MM.1S (cell line): ENCODE data around the gene SCGB1C2.

ENCODE experiments used
- EZH2 ChIP-seq: fragments of 300-600 bp; sonication (generic); optimal IDR thresholded peaks from 2 replicates; pipeline ENCODE3; 2017; ENCODE audit warnings: low read depth, mild to moderate bottlenecking, antibody characterized with exemption, low read length, mixed read lengths
- EZH2phosphoT487 ChIP-seq: fragments of 300-600 bp; sonication (generic); IDR thresholded peaks from 2 replicates; pipeline ENCODE4 v1.6.1; 2018; ENCODE audit warnings: antibody characterized with exemption, low read length
- TF ChIP-seq, protein P1 (sequence below): fragments of 300-600 bp; sonication (generic); IDR thresholded peaks from 2 replicates; pipeline ENCODE4 v1.5.1; 2016; ENCODE audit warnings: antibody characterized with exemption, low read length, mixed read lengths

DNA sequence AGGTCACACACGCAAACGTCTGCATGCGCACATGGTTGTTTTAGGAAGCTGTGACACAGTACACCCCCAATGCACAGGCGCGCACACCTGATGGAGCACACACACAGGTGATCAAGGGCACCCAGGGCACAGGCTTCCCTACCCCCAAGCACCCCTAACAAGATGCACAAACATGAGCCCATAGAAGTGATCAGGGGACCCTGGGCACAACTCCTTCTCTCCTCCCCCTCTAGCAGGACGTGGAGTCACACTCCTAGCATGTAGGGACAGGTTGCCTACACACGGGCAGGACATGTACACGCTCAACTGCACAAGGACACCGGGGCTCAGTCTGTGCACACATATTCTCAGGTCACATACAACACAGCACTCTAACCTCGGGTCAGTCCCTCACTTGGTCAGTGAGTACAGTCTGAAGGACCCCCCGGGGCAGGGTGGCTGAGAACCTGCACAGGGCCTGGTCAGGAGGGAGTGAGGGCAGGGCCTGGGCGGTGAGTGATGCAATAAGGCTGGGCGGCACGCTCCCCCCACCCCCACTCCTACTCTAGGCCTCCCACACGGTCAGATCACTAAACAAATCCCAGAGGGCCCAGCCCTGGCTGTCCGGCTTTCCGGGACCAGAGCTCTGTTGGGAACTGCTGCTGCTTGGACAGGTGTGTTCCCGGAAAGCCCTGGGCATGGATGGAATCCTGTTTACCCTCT, 44.8 kb downstream of the SCGB1C2 start:
- TF ChIP-seq, protein P1, sequence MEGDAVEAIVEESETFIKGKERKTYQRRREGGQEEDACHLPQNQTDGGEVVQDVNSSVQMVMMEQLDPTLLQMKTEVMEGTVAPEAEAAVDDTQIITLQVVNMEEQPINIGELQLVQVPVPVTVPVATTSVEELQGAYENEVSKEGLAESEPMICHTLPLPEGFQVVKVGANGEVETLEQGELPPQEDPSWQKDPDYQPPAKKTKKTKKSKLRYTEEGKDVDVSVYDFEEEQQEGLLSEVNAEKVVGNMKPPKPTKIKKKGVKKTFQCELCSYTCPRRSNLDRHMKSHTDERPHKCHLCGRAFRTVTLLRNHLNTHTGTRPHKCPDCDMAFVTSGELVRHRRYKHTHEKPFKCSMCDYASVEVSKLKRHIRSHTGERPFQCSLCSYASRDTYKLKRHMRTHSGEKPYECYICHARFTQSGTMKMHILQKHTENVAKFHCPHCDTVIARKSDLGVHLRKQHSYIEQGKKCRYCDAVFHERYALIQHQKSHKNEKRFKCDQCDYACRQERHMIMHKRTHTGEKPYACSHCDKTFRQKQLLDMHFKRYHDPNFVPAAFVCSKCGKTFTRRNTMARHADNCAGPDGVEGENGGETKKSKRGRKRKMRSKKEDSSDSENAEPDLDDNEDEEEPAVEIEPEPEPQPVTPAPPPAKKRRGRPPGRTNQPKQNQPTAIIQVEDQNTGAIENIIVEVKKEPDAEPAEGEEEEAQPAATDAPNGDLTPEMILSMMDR, result no peak
- TF ChIP-seq EZH2phosphoT487 (no peak), EZH2 (no peak)
